Transverse colon (tissue), 4 donors: ENCODE measurements around the gene KSR1. TPM values are rescaled to one million over a fixed set of nuclear protein-coding genes. Genes with fewer than 3 reads are reported as not detected.
A peak's percentile ranks its signal among the peaks of the same experiment; 100 is the strongest.

ENCODE experiments used
- DNase-seq: peaks from one replicate; pipeline ENCODE4 v3.0.0-alpha.2; 2019
- H3K27ac ChIP-seq, 4 donors: fragments of 200-600 bp; sonication (generic); 2 replicates each; pipeline ENCODE4 v1.5.1; 2016 to 2018; ENCODE audit warnings: inconsistent platforms in 4 of 4
- H3K27me3 ChIP-seq: fragments of 200-600 bp; sonication (generic); 2 replicates; pipeline ENCODE4 v1.5.1; 2017; ENCODE audit warnings: inconsistent platforms
- H3K36me3 ChIP-seq, 4 donors: fragments of 200-600 bp; sonication (generic); 2 replicates each; pipeline ENCODE4 v1.5.1; 2017 to 2019; ENCODE audit warnings: inconsistent platforms in 4 of 4
- H3K4me1 ChIP-seq, 4 donors: fragments of 200-600 bp; sonication (generic); 2 replicates each; pipeline ENCODE4 v1.5.1; 2017 to 2020; ENCODE audit warnings: inconsistent platforms in 4 of 4
- H3K4me3 ChIP-seq, 4 donors: fragments of 200-600 bp; sonication (generic); 1 replicate in 1 of 4; 2 replicates in 3 of 4; pipeline versions ENCODE4 v1.5.1 to v1.6.1; 2017 to 2019; ENCODE audit warnings: inconsistent platforms in 4 of 4
- H3K9me3 ChIP-seq, 2 donors: fragments of 200-600 bp; sonication (generic); 2 replicates each; pipeline ENCODE4 v1.5.1; 2017 to 2019; ENCODE audit warnings: inconsistent platforms in 2 of 2
- EP300 ChIP-seq: sonication (generic); formaldehyde crosslinking; IDR thresholded peaks from one replicate; pipeline ENCODE4 v1.6.1; 2017; ENCODE audit warnings: antibody characterized with exemption, low read depth
- POLR2A ChIP-seq: fragments of 450-650 bp; IDR thresholded peaks from one replicate; pipeline ENCODE4 v1.6.1; 2016; ENCODE audit warnings: antibody characterized with exemption, mild to moderate bottlenecking, moderate library complexity
- POLR2AphosphoS5 ChIP-seq, 3 donors: sonication (generic); formaldehyde crosslinking; IDR thresholded peaks; one replicate each; pipeline ENCODE4 v1.6.1; 2016; ENCODE audit warnings: antibody characterized with exemption in 3 of 3
- WGBS, 2 donors: methylation state at CpG; one replicate each; pipeline ENCODE4 v1.1.5; 2018; ENCODE audit warnings: low coverage in 1 of 2; 5-methylcytosine and 5-hydroxymethylcytosine counted together
- in situ Hi-C, 4 donors: fragments of 200-750 bp; cut with MboI; loops; one replicate each; pipeline versions ENCODE4 v1.15.0 to v1.15.1; 2017; ENCODE audit warnings: low sequenced_read_pairs in 3 of 4, low pct_ligation_motif_present in 1 of 4, low pct_unique_long_range_greater_than_20kb in 1 of 4
- intact Hi-C: fragments of 100-400 bp; cut with DNase I; formaldehyde crosslinking; loops from one replicate; pipeline ENCODE4 v1.15.1; 2023; ENCODE audit warnings: low total_unique reads
- total RNA-seq, 4 donors: library from RNA; depleted of rRNA; stranded (reverse); fragments of >200 nt; gene quantifications; one replicate each; pipeline ENCODE4 v1.1.0, GENCODE V29; 2016
- TF ChIP-seq, protein P1 (sequence below), 5 experiments: fragments of 200-600 bp in 3 of 5; fragments of 450-650 bp in 2 of 5; sonication (generic) in 3 of 5; IDR thresholded peaks; 1 replicate in 2 of 5; 2 replicates in 3 of 5; pipeline ENCODE4 v1.5.1; 2016 to 2017; ENCODE audit warnings: antibody characterized with exemption in 5 of 5, inconsistent platforms in 3 of 5, mild to moderate bottlenecking in 2 of 5, moderate library complexity in 1 of 5

Gene KSR1
- total RNA-seq, 4 donors from 2014 or later = 8.2 to 55.7 (median 30.9) TPM

DNA sequence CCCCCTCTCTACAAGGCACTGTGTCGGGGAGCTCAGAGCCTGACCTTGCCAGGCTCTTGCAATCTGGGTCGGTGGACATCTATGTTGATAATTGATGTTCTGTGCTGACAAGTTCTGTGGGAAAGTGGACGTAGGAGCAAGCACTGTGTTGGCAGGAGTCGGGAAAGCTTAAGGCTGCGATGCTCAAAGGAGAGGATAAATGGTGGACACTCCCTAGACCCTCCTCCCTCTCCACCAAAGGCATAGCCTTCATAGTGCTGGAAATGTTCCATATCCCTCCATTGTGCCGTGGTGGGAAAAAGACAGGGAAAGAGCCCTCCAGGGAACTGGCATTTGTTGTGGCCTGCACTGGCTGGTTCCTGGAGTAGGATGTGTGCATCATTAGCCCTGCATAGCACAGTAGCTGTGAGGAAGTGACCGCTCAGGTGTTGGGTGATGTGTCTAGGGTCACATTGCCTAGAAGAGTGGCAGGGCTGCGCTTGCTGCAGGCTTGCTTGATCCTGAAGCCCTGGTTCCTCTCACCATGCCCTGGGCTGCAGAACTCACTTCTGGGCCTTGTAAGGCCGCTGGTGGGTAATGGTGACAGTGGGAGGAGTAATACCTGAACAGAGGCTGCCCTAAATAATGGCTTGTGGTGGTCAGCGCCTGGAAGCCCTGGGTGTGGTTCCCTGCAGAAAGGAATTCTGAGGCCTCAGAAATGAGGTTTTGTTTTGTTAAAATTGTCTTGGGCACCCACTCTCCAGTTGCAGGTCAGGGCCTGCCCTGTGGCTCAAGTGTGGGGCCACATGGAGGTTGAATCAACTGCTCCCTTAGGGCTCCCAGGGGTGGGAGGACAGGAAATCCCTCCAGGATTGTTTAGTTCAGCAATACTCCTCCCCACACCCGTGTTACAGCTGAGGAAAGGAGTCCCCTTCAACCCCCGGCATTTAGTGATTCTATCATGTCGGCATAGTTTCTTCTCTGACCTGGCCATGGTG, 62.6 kb downstream of the KSR1 start:
- Histone ChIP-seq H3K27ac (no peak overlapping the region), H3K36me3 (no peaks in the 10 kb centered on the region), H3K4me3 (no peak overlapping the region), H3K4me1 (peaks cover 0 to 40% (median 3%) of the 10 kb centered on the region in 4 donors), H3K9me3 (no peaks in the 10 kb centered on the region), H3K27me3 (no peaks in the 10 kb centered on the region)
- DNase-seq = no peak
- 80 to 85% methylated on average over 1 to 13 of the region's 13 CpGs for WGBS, 2 donors
- no peak for TF ChIP-seq POLR2A
- TF ChIP-seq EP300 = no peak
- no peak for TF ChIP-seq POLR2AphosphoS5 (IDR thresholded peaks at IDR 0.05)
- TF ChIP-seq, protein P1, sequence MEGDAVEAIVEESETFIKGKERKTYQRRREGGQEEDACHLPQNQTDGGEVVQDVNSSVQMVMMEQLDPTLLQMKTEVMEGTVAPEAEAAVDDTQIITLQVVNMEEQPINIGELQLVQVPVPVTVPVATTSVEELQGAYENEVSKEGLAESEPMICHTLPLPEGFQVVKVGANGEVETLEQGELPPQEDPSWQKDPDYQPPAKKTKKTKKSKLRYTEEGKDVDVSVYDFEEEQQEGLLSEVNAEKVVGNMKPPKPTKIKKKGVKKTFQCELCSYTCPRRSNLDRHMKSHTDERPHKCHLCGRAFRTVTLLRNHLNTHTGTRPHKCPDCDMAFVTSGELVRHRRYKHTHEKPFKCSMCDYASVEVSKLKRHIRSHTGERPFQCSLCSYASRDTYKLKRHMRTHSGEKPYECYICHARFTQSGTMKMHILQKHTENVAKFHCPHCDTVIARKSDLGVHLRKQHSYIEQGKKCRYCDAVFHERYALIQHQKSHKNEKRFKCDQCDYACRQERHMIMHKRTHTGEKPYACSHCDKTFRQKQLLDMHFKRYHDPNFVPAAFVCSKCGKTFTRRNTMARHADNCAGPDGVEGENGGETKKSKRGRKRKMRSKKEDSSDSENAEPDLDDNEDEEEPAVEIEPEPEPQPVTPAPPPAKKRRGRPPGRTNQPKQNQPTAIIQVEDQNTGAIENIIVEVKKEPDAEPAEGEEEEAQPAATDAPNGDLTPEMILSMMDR (IDR thresholded peaks at IDR 0.05) = no peak
- intact Hi-C loops = no loop called here
- in situ Hi-C loops = loop anchor here in 1 of 4 donors (25.0 kb wide), 1 partner anchor 118 kb away; the partner anchor contains the start of gene LGALS9

DNA sequence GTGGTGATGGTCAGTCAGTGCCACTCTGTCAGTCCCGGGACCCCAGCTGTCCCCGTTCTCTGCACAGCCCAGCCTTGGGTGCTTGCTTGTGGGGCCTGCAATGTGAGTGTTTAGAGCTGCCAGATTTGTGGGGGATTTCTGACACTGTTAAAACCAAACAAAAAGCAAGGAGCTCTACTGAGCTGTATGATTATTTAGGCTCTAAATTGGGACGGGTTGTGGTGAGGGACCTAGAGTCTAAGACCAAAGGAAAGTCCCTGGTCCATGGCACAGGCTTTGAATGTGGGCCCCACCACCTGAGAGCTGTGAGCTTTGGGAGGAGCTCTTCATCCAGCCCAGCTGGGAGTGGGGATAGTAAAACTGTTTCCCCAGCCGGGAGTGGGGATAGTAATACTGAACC, 63.3 kb downstream of the KSR1 start:
- 61% methylated on average over 4 of the region's 4 CpGs; no CpG with 5 or more reads in 1 of the 2 donors for WGBS, 2 donors
- in situ Hi-C loops (loop anchor here in 1 of 4 donors (25.0 kb wide), 1 partner anchor 118 kb away; the partner anchor contains the start of gene LGALS9), intact Hi-C loops (no loop called here)
- H3K27ac ChIP-seq = no peak overlapping the region
- H3K4me1 ChIP-seq = peaks cover 0 to 36% (median 3%) of the 10 kb centered on the region in 4 donors
- no peak overlapping the region for H3K4me3 ChIP-seq
- TF ChIP-seq, protein P1 (IDR thresholded peaks at IDR 0.05) = no peak
- TF ChIP-seq POLR2A (no peak), POLR2AphosphoS5 (IDR thresholded peaks at IDR 0.05) (no peak), EP300 (no peak)
- H3K9me3 ChIP-seq = no peaks in the 10 kb centered on the region
- H3K36me3 ChIP-seq = no peaks in the 10 kb centered on the region
- no peak for DNase-seq
- H3K27me3 ChIP-seq = no peaks in the 10 kb centered on the region

DNA sequence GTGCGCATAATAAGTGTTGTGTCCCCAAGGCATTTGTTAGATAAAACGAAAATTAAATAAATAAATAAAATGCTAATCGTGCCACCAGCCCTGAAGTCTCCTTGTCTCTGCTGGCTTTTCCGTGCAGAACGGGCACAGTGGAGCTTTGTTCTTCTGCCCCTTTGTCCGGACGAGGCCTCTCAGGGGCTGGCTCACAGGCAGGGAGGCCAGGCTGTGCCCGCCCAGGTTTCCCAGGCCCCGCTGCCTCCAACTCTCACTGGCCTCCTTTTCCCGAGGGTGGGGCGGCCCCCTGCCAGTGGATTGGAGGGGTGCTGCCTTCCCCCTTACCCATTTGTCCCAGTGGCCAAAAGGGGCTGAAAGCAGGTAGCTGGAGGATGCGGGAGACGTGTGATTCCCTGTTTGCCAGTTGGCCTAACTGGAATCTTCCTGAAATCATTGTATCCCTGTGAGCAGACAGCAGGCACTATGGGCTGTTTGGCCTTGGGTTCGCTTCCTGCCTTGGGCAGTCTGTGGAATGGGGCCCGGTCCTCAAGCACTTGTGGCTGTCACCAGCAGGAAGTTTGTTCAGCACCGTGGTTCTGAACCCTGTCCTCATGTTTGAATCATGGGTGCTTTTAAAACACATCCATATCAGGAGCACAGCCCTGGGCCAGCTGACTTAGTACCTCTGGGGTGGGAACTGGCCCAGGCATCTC, 64.4 kb downstream of the KSR1 start:
- 82 to 100% methylated on average over 1 to 16 of the region's 16 CpGs for WGBS, 2 donors
- peaks cover 0 to 28% (median 3%) of the 10 kb centered on the region in 4 donors for H3K4me1 ChIP-seq
- H3K36me3 ChIP-seq = no peaks in the 10 kb centered on the region
- no peak overlapping the region for H3K4me3 ChIP-seq
- peak overlapping the region in 1 of 4 donors; percentile 1 for H3K27ac ChIP-seq
- DNase-seq = no peak
- H3K9me3 ChIP-seq = no peaks in the 10 kb centered on the region
- intact Hi-C loops = no loop called here
- H3K27me3 ChIP-seq = no peaks in the 10 kb centered on the region
- in situ Hi-C loops = loop anchor here in 1 of 4 donors (25.0 kb wide), 1 partner anchor 117 kb away; the partner anchor contains the start of gene LGALS9
- TF ChIP-seq, protein P1 (IDR thresholded peaks at IDR 0.05) = no peak
- TF ChIP-seq POLR2AphosphoS5 (IDR thresholded peaks at IDR 0.05) (no peak), EP300 (no peak), POLR2A (no peak)
